OCI-LY7 (cell line): ENCODE results near the gene GMDS.

Experiments used
- EZH2phosphoT487 ChIP-seq: fragments of 200-600 bp; sonication (generic); IDR thresholded peaks from 2 replicates; pipeline ENCODE4 v1.6.1; 2018; ENCODE audit warnings: low read depth, borderline replicate concordance, mild to moderate bottlenecking, mixed run types, antibody characterized with exemption, low read length, moderate library complexity, mixed read lengths
- TF ChIP-seq, protein P1 (sequence below): fragments of 200-600 bp; sonication (generic); conservative IDR thresholded peaks from 2 replicates; pipeline ENCODE4 v1.5.1; 2014; ENCODE audit warnings: mild to moderate bottlenecking, antibody characterized with exemption, low read length, moderate library complexity, mixed read lengths

DNA sequence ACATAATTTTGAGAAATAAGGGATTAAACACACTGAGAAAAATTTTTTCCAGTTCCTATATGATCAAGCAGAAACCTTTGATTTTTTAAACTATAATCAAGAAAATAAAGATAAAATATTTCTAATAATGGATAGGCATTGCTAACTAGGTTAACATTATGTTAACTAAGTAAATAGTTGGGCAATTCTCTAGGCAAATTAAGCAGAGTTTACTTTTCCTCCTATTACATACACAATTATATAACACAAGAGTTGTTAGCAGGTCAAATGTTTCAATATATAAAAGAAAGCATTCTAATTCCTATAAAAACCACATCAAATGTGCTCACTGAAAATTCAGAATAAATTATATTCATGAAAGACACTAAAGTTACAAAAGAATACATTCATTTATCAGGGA is 191.7 kb downstream of the GMDS start:
- TF ChIP-seq, protein P1, sequence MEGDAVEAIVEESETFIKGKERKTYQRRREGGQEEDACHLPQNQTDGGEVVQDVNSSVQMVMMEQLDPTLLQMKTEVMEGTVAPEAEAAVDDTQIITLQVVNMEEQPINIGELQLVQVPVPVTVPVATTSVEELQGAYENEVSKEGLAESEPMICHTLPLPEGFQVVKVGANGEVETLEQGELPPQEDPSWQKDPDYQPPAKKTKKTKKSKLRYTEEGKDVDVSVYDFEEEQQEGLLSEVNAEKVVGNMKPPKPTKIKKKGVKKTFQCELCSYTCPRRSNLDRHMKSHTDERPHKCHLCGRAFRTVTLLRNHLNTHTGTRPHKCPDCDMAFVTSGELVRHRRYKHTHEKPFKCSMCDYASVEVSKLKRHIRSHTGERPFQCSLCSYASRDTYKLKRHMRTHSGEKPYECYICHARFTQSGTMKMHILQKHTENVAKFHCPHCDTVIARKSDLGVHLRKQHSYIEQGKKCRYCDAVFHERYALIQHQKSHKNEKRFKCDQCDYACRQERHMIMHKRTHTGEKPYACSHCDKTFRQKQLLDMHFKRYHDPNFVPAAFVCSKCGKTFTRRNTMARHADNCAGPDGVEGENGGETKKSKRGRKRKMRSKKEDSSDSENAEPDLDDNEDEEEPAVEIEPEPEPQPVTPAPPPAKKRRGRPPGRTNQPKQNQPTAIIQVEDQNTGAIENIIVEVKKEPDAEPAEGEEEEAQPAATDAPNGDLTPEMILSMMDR = no peak
- TF ChIP-seq EZH2phosphoT487 = no peak
